ENCODE data around the gene LHX3. TPM values are rescaled to one million over a fixed set of nuclear protein-coding genes. Genes with fewer than 3 reads are reported as not detected.

Gene LHX3
- total and polyA plus RNA-seq, 2 of the 8 experiments (the other 6 are each of a cell fraction or from before 2014, with no cell fraction given), result 0.02 TPM; not detected in 1

GRCh38 chr9:136248951-136249876 is 44.3 kb upstream of the LHX3 start:
- no peak overlapping the region for H4K5ac ChIP-seq (ENCODE audit: insufficient read length, low read depth, low read length)
- DNase-seq (ENCODE audit: low read depth in 1 of 2, low spot score in 2 of 2), result no peak
- ChIA-PET POLR2A (ENCODE audit: partially characterized antibody) (interaction anchor here (2.2 kb wide), 1 partner anchor 18 kb away, joined by 6 read pairs; no protein-coding TSS in a partner anchor), CTCF (ENCODE audit: partially characterized antibody) (interaction anchor here (1.2 to 2.3 kb wide), 3 partner anchors 12 to 24 kb away, joined by 3 to 8 read pairs (median 3); no protein-coding TSS in a partner anchor)
- no peak overlapping the region for H4K91ac ChIP-seq (replicated peaks; ENCODE audit: insufficient read length, low read length)
- no peak overlapping the region for H3K14ac ChIP-seq (ENCODE audit: insufficient read length)
- H3K36me3 ChIP-seq (ENCODE audit: control insufficient read depth in 2 of 4, insufficient read depth in 4 of 4, low read length in 3 of 4), result no peaks in the 10 kb centered on the region
- no peak overlapping the region for H3K4me2 ChIP-seq (ENCODE audit: insufficient read depth in 1 of 2, low read depth in 2 of 2, low read length in 2 of 2)
- no peak overlapping the region for H3K23ac ChIP-seq (ENCODE audit: insufficient read length)
- no peak overlapping the region for H2BK120ac ChIP-seq (replicated peaks; ENCODE audit: low read depth, low read length)
- H2BK20ac ChIP-seq (ENCODE audit: low read length), result no peak overlapping the region
- no peak overlapping the region for H2AFZ ChIP-seq (ENCODE audit: low read length)
- no peaks in the 10 kb centered on the region; the same call in 1 of the 2 replicates for H3K23me2 ChIP-seq (ENCODE audit: low read depth, low read length)
- peaks cover 0 to 6% of the 10 kb centered on the region in 2 experiments for H4K20me1 ChIP-seq (replicated peaks in 1 of 2; ENCODE audit: control insufficient read depth in 1 of 2, insufficient read depth in 2 of 2, low read length in 2 of 2)
- no peak overlapping the region for H3K56ac ChIP-seq (replicated peaks; ENCODE audit: insufficient read length, low read depth, low read length)
- peaks cover 0 to 7% (median 1%) of the 10 kb centered on the region in 4 experiments; a peak in 4 of 7 replicates for H3K27me3 ChIP-seq (replicated peaks in 1 of 4; ENCODE audit: control insufficient read depth in 3 of 4, extremely low read depth in 1 of 4, insufficient read depth in 3 of 4, low read length in 3 of 4)
- no peak overlapping the region for H3K27ac ChIP-seq (ENCODE audit: low read depth, low read length)
- no peak overlapping the region for H4K8ac ChIP-seq (ENCODE audit: extremely low read depth, insufficient read depth, low read length)
- no peak overlapping the region for H3K9ac ChIP-seq (replicated peaks in 1 of 4; ENCODE audit: extremely low read depth in 1 of 4, low read depth in 3 of 4, low read length in 3 of 4)
- no peak overlapping the region for H2BK15ac ChIP-seq (ENCODE audit: low read length)
- H3K9me3 ChIP-seq (ENCODE audit: insufficient read depth in 2 of 2, low read depth in 1 of 2, low read length in 1 of 2), result no peaks in the 10 kb centered on the region
- H3K4me3 ChIP-seq (ENCODE audit: extremely low read depth in 1 of 4, insufficient read depth in 2 of 4, low read depth in 3 of 4, low read length in 4 of 4), result no peak overlapping the region
- H3K79me1 ChIP-seq (ENCODE audit: low read depth, low read length), result no peaks in the 10 kb centered on the region
- FAIRE-seq, result no peak
- H2BK5ac ChIP-seq (ENCODE audit: low read depth, low read length), result peak overlapping the region; percentile 12; the same call in 1 of the 2 replicates
- H3K4ac ChIP-seq (replicated peaks; ENCODE audit: insufficient read length, low read depth, low read length), result no peak overlapping the region
- peaks cover 0 to 9% of the 10 kb centered on the region in 2 experiments; a peak in 2 of 4 replicates for H3K79me2 ChIP-seq (ENCODE audit: control insufficient read depth in 1 of 2, insufficient read depth in 2 of 2, low read length in 2 of 2)
- H3K18ac ChIP-seq (ENCODE audit: extremely low read depth, low read length), result no peak overlapping the region
- H3K4me1 ChIP-seq (replicated peaks in 1 of 4; ENCODE audit: control insufficient read depth in 3 of 4, insufficient read depth in 4 of 4, low read length in 3 of 4), result peaks cover 3 to 13% (median 8%) of the 10 kb centered on the region in 4 experiments
- 90% methylated on average over 29 of the region's 30 CpGs; no CpG with 5 or more reads in 1 of the 2 experiments for WGBS, 2 experiments (ENCODE audit: extremely low coverage in 1 of 2, insufficient coverage in 1 of 2, insufficient read length in 1 of 2, insufficient replicate concordance in 2 of 2, low coverage in 1 of 2, low lambda C conversion rate in 2 of 2, missing lambda C conversion rate in 1 of 2)
- H2AK5ac ChIP-seq (ENCODE audit: low read depth, low read length), result no peak overlapping the region
- no peak overlapping the region for H2BK12ac ChIP-seq (ENCODE audit: low read depth, low read length)
- no peak for TF ChIP-seq BCL11A (IDR thresholded peaks at IDR 0.05; ENCODE audit: low read depth in 2 of 2, low read length in 2 of 2)
- no peak for TF ChIP-seq JUND (IDR thresholded peaks at IDR 0.05; ENCODE audit: low read length)
- TF ChIP-seq HDAC2 (IDR thresholded peaks at IDR 0.05; ENCODE audit: borderline replicate concordance in 1 of 2, low read depth in 2 of 2, low read length in 2 of 2), result no peak
- no peak for TF ChIP-seq RBBP5 (IDR thresholded peaks at IDR 0.05; ENCODE audit: borderline replicate concordance, low read depth, low read length)
- TF ChIP-seq CBX8 (IDR thresholded peaks at IDR 0.05; ENCODE audit: borderline replicate concordance, low read depth, low read length), result no peak
- no peak for TF ChIP-seq GTF2F1 (IDR thresholded peaks at IDR 0.05; ENCODE audit: borderline replicate concordance, low read depth, low read length)
- TF ChIP-seq SAP30 (IDR thresholded peaks at IDR 0.05; ENCODE audit: insufficient read depth, insufficient replicate concordance, low read length), result no peak
- TF ChIP-seq, protein P1, sequence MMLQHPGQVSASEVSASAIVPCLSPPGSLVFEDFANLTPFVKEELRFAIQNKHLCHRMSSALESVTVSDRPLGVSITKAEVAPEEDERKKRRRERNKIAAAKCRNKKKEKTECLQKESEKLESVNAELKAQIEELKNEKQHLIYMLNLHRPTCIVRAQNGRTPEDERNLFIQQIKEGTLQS (IDR thresholded peaks at IDR 0.05; ENCODE audit: insufficient read depth, low read depth, low read length), result no peak

Data from H1 (cell line).